Body of pancreas (tissue), 4 donors: ENCODE results near the gene ACCS. TPM values are rescaled to one million over a fixed set of nuclear protein-coding genes. Genes with fewer than 3 reads are reported as not detected.

ENCODE experiments used
- ATAC-seq: fragments of 150-250 bp; one replicate; pipeline ENCODE4 v1.9.1; 2016
- DNase-seq, 4 donors: peaks; one replicate each; pipeline ENCODE4 v3.0.0-alpha.2; 2019
- H3K27ac ChIP-seq, 4 donors: fragments of 200-600 bp; sonication (generic); 1 replicate in 3 of 4; 2 replicates in 1 of 4; pipeline versions ENCODE4 v1.5.1 to v1.6.1; 2016 to 2019; ENCODE audit warnings: mild to moderate bottlenecking in 1 of 4, mixed read lengths in 1 of 4, moderate library complexity in 1 of 4
- H3K27me3 ChIP-seq, 2 donors: fragments of 200-600 bp; sonication (generic); one replicate each; pipeline ENCODE4 v1.6.0; 2016; ENCODE audit warnings: mild to moderate bottlenecking in 1 of 2
- H3K36me3 ChIP-seq, 2 donors: fragments of 200-600 bp; sonication (generic); replicated peaks in 1 of 2; 2 replicates each; pipeline ENCODE4 v1.5.1; 2016; ENCODE audit warnings: low read depth in 2 of 2; ENCODE audit not compliant: insufficient read depth in 1 of 2
- H3K4me1 ChIP-seq: fragments of 200-600 bp; sonication (generic); one replicate; pipeline ENCODE4 v1.6.0; 2016
- H3K4me3 ChIP-seq, 2 donors: fragments of 200-600 bp; sonication (generic); 1 replicate in 1 of 2; 2 replicates in 1 of 2; pipeline ENCODE4 v1.5.1; 2016 to 2019
- H3K9me3 ChIP-seq, 3 donors: fragments of 200-600 bp; sonication (generic); 1 replicate in 2 of 3; 2 replicates in 1 of 3; pipeline ENCODE4 v1.5.1; 2016
- CTCF ChIP-seq, 7 experiments: fragments of 450-650 bp in 4 of 7; fragments of 200-600 bp in 3 of 7; sonication (generic) in 3 of 7; IDR thresholded peaks; one replicate each; pipeline ENCODE4 v1.5.1; 2016 to 2019; ENCODE audit warnings: antibody characterized with exemption in 7 of 7
- POLR2A ChIP-seq, 3 donors: fragments of 450-650 bp; IDR thresholded peaks; one replicate each; pipeline ENCODE4 v1.6.1; 2016; ENCODE audit warnings: antibody characterized with exemption in 3 of 3, mild to moderate bottlenecking in 2 of 3
- WGBS, 2 donors: methylation state at CpG; one replicate each; pipeline ENCODE4 v1.1.5; 2017; 5-methylcytosine and 5-hydroxymethylcytosine counted together
- intact Hi-C: fragments of 100-400 bp; cut with DNase I; formaldehyde crosslinking; loops from one replicate; pipeline ENCODE4 v1.15.1; 2023
- total RNA-seq, 2 donors: library from RNA; depleted of rRNA; stranded (reverse); fragments of >200 nt; gene quantifications; one replicate each; pipeline ENCODE4 v1.1.0, GENCODE V29; 2016

The ACCS gene
- total RNA-seq, 2 donors from 2014 or later, result 14.3 to 64.9 TPM

DNA sequence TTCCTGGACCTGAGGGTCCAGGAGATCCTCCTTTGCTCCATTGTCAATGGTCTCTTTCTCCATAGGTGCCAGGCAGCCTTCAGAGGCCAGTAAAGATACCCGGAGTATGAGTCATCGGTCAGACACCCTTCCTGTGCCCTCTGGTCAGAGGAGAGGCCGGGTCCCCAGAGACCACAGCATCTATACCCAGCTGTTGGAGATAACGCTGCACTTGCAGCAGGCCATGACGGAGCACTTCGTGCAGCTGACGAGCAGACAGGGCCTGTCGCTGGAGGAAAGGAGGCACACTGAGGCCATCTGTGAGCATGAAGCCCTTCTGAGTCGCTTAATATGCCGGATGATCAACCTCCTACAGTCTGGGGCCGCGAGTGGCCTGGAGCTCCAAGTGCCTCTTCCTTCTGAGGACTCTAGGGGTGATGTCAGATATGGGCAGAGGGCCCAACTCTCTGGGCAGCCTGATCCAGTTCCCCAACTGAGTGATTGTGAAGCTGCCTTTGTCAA, 18.1 kb upstream of the ACCS start, which contains the start of gene ACCSL:
TSS of gene ACCSL (plus strand) at position 51 of the 501 bp plus-strand sequence. CDS start at position 107, 56 bp downstream.
- DNase-seq (no peak), ATAC-seq (no peak)
- no peaks in the 10 kb centered on the region for H3K36me3 ChIP-seq
- no peaks in the 10 kb centered on the region for H3K4me1 ChIP-seq
- no peak for TF ChIP-seq POLR2A (IDR thresholded peaks at IDR 0.05)
- TF ChIP-seq CTCF (IDR thresholded peaks at IDR 0.05), result no peak
- H3K27ac ChIP-seq, result no peak within 1 kb of the TSS
- no peaks in the 10 kb centered on the region for H3K9me3 ChIP-seq
- no peak within 1 kb of the TSS for H3K4me3 ChIP-seq
- H3K27me3 ChIP-seq, result no peaks in the 10 kb centered on the region
- intact Hi-C loops, result no loop called here
- WGBS, 2 donors, result 78 to 100% methylated on average over 1 to 12 of the region's 12 CpGs

DNA sequence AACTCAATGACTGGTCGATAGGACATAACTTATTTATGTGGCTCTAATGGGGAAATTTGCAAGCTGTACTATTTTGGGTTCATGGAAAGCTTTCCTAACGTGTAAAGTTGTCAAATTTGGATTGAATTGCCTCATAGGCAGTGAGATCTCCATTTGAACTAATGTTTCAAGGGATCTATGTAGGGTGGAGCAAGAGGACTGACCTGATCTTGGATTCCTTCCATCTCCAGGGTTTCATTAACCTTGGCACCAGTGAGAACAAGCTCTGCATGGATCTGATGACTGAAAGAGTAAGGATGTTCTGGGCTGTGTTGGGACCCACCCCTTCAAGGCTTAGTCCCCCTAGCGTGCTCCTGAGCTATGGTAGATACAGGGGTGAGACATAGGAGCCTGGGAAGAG, 16.2 kb upstream of the ACCS start:
- ATAC-seq, result no peak

DNA sequence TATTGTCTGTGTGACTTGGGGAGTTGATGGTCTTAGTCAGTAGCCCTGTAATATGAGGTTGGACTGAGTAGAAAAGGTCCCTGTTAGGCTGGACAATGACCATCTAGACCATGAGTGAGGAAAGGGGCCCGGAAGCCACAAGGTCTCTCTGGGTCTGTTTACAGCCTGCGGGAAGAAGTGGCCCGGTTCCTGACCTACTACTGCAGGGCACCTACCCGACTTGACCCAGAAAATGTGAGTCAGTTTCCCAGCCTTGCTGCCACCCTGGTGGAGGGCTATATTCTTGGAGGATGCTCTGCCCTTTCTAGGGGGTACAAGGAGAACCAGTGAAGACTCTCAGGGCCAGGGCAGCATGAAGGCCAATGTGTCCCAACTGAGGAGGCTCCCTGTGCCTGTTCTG, 14.9 kb upstream of the ACCS start:
- intact Hi-C loops, result no loop called here
- Histone ChIP-seq H3K9me3 (no peaks in the 10 kb centered on the region), H3K36me3 (no peaks in the 10 kb centered on the region), H3K27ac (no peak overlapping the region), H3K27me3 (no peaks in the 10 kb centered on the region), H3K4me1 (no peaks in the 10 kb centered on the region), H3K4me3 (no peak overlapping the region)
- TF ChIP-seq POLR2A (IDR thresholded peaks at IDR 0.05) (no peak), CTCF (IDR thresholded peaks at IDR 0.05) (no peak)
- ATAC-seq, result no peak
- no peak for DNase-seq
- 70 to 78% methylated on average over 3 to 4 of the region's 4 CpGs for WGBS, 2 donors

More for the DNA sequence above, 16.2 kb upstream of the ACCS start:
- Histone ChIP-seq H3K4me1 (no peaks in the 10 kb centered on the region), H3K27ac (no peak overlapping the region), H3K9me3 (no peaks in the 10 kb centered on the region), H3K36me3 (no peaks in the 10 kb centered on the region), H3K27me3 (no peaks in the 10 kb centered on the region), H3K4me3 (no peak overlapping the region)
- TF ChIP-seq CTCF (IDR thresholded peaks at IDR 0.05), result no peak
- no peak for TF ChIP-seq POLR2A (IDR thresholded peaks at IDR 0.05)
- WGBS, 2 donors, result 69 to 72% methylated on average over 3 of the region's 3 CpGs
- intact Hi-C loops, result no loop called here
- no peak for DNase-seq

GRCh38 chr11:44057340-44057739, 8.7 kb upstream of the ACCS start:
- 85 to 86% methylated on average over 6 of the region's 6 CpGs for WGBS, 2 donors
- TF ChIP-seq CTCF (IDR thresholded peaks at IDR 0.05) (no peak), POLR2A (IDR thresholded peaks at IDR 0.05) (no peak)
- no peaks in the 10 kb centered on the region for H3K9me3 ChIP-seq
- H3K4me3 ChIP-seq, result no peak overlapping the region
- ATAC-seq (no peak), DNase-seq (no peak)
- intact Hi-C loops, result no loop called here
- H3K27me3 ChIP-seq, result no peaks in the 10 kb centered on the region
- H3K36me3 ChIP-seq, result no peaks in the 10 kb centered on the region
- H3K4me1 ChIP-seq, result no peaks in the 10 kb centered on the region
- H3K27ac ChIP-seq, result no peak overlapping the region

DNA sequence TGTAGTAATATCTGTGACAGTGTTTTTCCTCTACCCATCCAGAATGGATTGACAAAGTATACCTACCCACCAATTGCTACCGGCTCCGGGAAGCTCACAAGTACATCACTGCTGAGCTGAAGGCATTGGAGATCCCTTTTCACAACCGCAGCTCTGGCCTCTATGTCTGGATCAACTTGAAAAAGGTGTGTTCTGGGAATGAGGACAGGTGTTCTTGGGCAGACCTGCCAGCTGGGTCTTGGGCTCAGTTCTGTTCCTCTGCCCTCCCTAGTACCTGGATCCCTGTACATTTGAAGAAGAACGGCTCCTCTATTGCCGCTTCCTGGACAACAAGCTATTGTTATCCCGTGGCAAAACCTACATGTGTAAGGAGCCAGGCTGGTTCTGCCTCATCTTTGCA, 7.8 kb upstream of the ACCS start:
- DNase-seq (peak in 3 of 4 donors; percentile 8 to 70 (median 57)), ATAC-seq (peak; percentile 35)
- no peak overlapping the region for H3K27ac ChIP-seq
- no peak for TF ChIP-seq POLR2A (IDR thresholded peaks at IDR 0.05)
- TF ChIP-seq CTCF (IDR thresholded peaks at IDR 0.05), result no peak
- H3K4me1 ChIP-seq, result no peaks in the 10 kb centered on the region
- WGBS, 2 donors, result 41 to 59% methylated on average over 6 of the region's 6 CpGs
- H3K4me3 ChIP-seq, result no peak overlapping the region
- intact Hi-C loops, result no loop called here
- H3K36me3 ChIP-seq, result no peaks in the 10 kb centered on the region
- no peaks in the 10 kb centered on the region for H3K27me3 ChIP-seq
- no peaks in the 10 kb centered on the region for H3K9me3 ChIP-seq
